ENCODE measurements around the gene YPEL2. TPM values are rescaled to one million over a fixed set of nuclear protein-coding genes. Genes with fewer than 3 reads are reported as not detected.

YPEL2 gene
- total and polyA plus RNA-seq, 2 of the 13 experiments (the other 11 are each of a cell fraction or from before 2014, with no cell fraction given): 8.5 to 21.1 TPM

- TF ChIP-seq, protein P1, sequence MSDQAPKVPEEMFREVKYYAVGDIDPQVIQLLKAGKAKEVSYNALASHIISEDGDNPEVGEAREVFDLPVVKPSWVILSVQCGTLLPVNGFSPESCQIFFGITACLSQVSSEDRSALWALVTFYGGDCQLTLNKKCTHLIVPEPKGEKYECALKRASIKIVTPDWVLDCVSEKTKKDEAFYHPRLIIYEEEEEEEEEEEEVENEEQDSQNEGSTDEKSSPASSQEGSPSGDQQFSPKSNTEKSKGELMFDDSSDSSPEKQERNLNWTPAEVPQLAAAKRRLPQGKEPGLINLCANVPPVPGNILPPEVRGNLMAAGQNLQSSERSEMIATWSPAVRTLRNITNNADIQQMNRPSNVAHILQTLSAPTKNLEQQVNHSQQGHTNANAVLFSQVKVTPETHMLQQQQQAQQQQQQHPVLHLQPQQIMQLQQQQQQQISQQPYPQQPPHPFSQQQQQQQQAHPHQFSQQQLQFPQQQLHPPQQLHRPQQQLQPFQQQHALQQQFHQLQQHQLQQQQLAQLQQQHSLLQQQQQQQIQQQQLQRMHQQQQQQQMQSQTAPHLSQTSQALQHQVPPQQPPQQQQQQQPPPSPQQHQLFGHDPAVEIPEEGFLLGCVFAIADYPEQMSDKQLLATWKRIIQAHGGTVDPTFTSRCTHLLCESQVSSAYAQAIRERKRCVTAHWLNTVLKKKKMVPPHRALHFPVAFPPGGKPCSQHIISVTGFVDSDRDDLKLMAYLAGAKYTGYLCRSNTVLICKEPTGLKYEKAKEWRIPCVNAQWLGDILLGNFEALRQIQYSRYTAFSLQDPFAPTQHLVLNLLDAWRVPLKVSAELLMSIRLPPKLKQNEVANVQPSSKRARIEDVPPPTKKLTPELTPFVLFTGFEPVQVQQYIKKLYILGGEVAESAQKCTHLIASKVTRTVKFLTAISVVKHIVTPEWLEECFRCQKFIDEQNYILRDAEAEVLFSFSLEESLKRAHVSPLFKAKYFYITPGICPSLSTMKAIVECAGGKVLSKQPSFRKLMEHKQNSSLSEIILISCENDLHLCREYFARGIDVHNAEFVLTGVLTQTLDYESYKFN (CRISPR knock-in tag; conservative IDR thresholded peaks at IDR 0.05): peak; percentile 79
- no peak for TF ChIP-seq ZNF264 (CRISPR knock-in tag; IDR thresholded peaks at IDR 0.05)
- no peak for TF ChIP-seq SP5 (CRISPR knock-in tag; IDR thresholded peaks at IDR 0.05; ENCODE audit: borderline replicate concordance, low read depth)
- TF ChIP-seq NCOA2 (CRISPR knock-in tag; IDR thresholded peaks at IDR 0.05): no peak
- TF ChIP-seq MED8 (CRISPR knock-in tag; IDR thresholded peaks at IDR 0.05; ENCODE audit: insufficient replicate concordance): no peak
- no peak for TF ChIP-seq SOX6 (IDR thresholded peaks at IDR 0.05)
- TF ChIP-seq SOX6 (CRISPR knock-in tag; IDR thresholded peaks at IDR 0.05): peak; percentile 70
- no peak for TF ChIP-seq ZNF772 (CRISPR knock-in tag; IDR thresholded peaks at IDR 0.05)
- TF ChIP-seq SYNCRIP (IDR thresholded peaks at IDR 0.05; ENCODE audit: insufficient read depth, low read depth, low read length): no peak
- TF ChIP-seq TAF1 (CRISPR knock-in tag; IDR thresholded peaks at IDR 0.05): no peak
- 0 out of 2 replicates have a peak, but pooled peaks have one; percentile 18 for TF ChIP-seq ZNF263 (CRISPR knock-in tag; IDR thresholded peaks at IDR 0.05)
- TF ChIP-seq ZNF446 (CRISPR knock-in tag; IDR thresholded peaks at IDR 0.05): no peak
- TF ChIP-seq ZNF737 (CRISPR knock-in tag; IDR thresholded peaks at IDR 0.05; ENCODE audit: borderline replicate concordance): no peak
- TF ChIP-seq TERF1 (CRISPR knock-in tag; IDR thresholded peaks at IDR 0.05): no peak
- no peak for TF ChIP-seq ZNF232 (CRISPR knock-in tag; IDR thresholded peaks at IDR 0.05; ENCODE audit: borderline replicate concordance)
- TF ChIP-seq ZSCAN20 (CRISPR knock-in tag; IDR thresholded peaks at IDR 0.05; ENCODE audit: borderline replicate concordance): no peak
- no peak for TF ChIP-seq ZNF20 (CRISPR knock-in tag; IDR thresholded peaks at IDR 0.05)
- TF ChIP-seq CREM (IDR thresholded peaks at IDR 0.05): peak; percentile 26; the same call in 1 of the 2 replicates
- TF ChIP-seq CREM (CRISPR knock-in tag; IDR thresholded peaks at IDR 0.05): no peak
- TF ChIP-seq KLF11 (CRISPR knock-in tag; IDR thresholded peaks at IDR 0.05): no peak
- TF ChIP-seq, protein P2, sequence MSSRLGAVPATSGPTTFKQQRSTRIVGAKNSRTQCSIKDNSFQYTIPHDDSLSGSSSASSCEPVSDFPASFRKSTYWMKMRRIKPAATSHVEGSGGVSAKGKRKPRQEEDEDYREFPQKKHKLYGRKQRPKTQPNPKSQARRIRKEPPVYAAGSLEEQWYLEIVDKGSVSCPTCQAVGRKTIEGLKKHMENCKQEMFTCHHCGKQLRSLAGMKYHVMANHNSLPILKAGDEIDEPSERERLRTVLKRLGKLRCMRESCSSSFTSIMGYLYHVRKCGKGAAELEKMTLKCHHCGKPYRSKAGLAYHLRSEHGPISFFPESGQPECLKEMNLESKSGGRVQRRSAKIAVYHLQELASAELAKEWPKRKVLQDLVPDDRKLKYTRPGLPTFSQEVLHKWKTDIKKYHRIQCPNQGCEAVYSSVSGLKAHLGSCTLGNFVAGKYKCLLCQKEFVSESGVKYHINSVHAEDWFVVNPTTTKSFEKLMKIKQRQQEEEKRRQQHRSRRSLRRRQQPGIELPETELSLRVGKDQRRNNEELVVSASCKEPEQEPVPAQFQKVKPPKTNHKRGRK (CRISPR knock-in tag; IDR thresholded peaks at IDR 0.05): no peak
- TF ChIP-seq SMC3 (IDR thresholded peaks at IDR 0.05; ENCODE audit: low read length): no peak
- no peak for TF ChIP-seq ZMYM2 (CRISPR knock-in tag; IDR thresholded peaks at IDR 0.05)
- no peak for TF ChIP-seq ZNF296 (CRISPR knock-in tag; conservative IDR thresholded peaks at IDR 0.05)
- no peak for TF ChIP-seq NR2F2 (IDR thresholded peaks at IDR 0.05; ENCODE audit: borderline replicate concordance, low read depth)
- TF ChIP-seq IKZF4 (CRISPR knock-in tag; IDR thresholded peaks at IDR 0.05; ENCODE audit: borderline replicate concordance, low read depth, not compliant biosample characterization): no peak
- TF ChIP-seq ZEB1 (IDR thresholded peaks at IDR 0.05; ENCODE audit: insufficient replicate concordance, low read depth): peak; percentile 27
Measured at GRCh38 chr17:59392973-59393679, 61.7 kb downstream of the YPEL2 start (continued).
